OCI-LY1 (cell line): Measurements from ENCODE around the gene CBFA2T2.
A peak's percentile ranks its signal among the peaks of the same experiment; 100 is the strongest.

Source experiments
- H2AFZ ChIP-seq: fragments of 200-600 bp; sonication (generic), shearing (Covaris generic); 2 replicates; pipeline ENCODE4 v1.6.0; 2014; ENCODE audit warnings: antibody characterized with exemption, mild to moderate bottlenecking, low read length
- H3F3A ChIP-seq: fragments of 200-600 bp; sonication (generic), shearing (Covaris generic); 2 replicates; pipeline ENCODE4 v1.6.0; 2014; ENCODE audit warnings: mild to moderate bottlenecking, antibody characterized with exemption, low read length, moderate library complexity; ENCODE audit not compliant: insufficient read depth
- H3K27ac ChIP-seq: fragments of 200-600 bp; sonication (generic); 2 replicates; pipeline ENCODE4 v1.5.1; 2014; ENCODE audit warnings: low read length, mixed run types, mild to moderate bottlenecking, low read depth; ENCODE audit not compliant: poor library complexity, severe bottlenecking
- H3K27me3 ChIP-seq: fragments of 200-600 bp; sonication (generic); 2 replicates; pipeline ENCODE4 v1.6.0; 2014; ENCODE audit warnings: antibody characterized with exemption, mild to moderate bottlenecking, low read length, moderate library complexity; ENCODE audit not compliant: insufficient read depth
- H3K36me3 ChIP-seq: fragments of 200-600 bp; sonication (generic); 2 replicates; pipeline ENCODE4 v1.6.1; 2014; ENCODE audit warnings: mild to moderate bottlenecking, antibody characterized with exemption, low read length, moderate library complexity, mixed read lengths; ENCODE audit not compliant: insufficient read depth
- H3K4me1 ChIP-seq: fragments of 200-600 bp; sonication (generic); 2 replicates; pipeline ENCODE4 v1.5.1; 2014; ENCODE audit warnings: mild to moderate bottlenecking, low read length, moderate library complexity; ENCODE audit not compliant: insufficient read depth, severe bottlenecking
- H3K4me2 ChIP-seq: fragments of 200-600 bp; sonication (generic), shearing (Covaris generic); 2 replicates; pipeline ENCODE4 v1.6.1; 2014; ENCODE audit warnings: low read length
- H3K4me3 ChIP-seq: fragments of 200-600 bp; sonication (generic); 2 replicates; pipeline ENCODE4 v1.5.1; 2014; ENCODE audit warnings: low read length, low read depth, mild to moderate bottlenecking, mixed read lengths; ENCODE audit not compliant: poor library complexity, severe bottlenecking
- H3K79me2 ChIP-seq: fragments of 200-600 bp; shearing (Covaris generic); 2 replicates; pipeline ENCODE4 v1.6.1; 2016; ENCODE audit warnings: mixed run types, low read length, mixed read lengths; ENCODE audit not compliant: insufficient read depth
- H3K9ac ChIP-seq: fragments of 200-600 bp; sonication (generic), shearing (Covaris generic); 2 replicates; pipeline ENCODE4 v1.6.1; 2014; ENCODE audit warnings: mild to moderate bottlenecking, low read length, mixed read lengths
- H3K9me2 ChIP-seq: fragments of 200-600 bp; sonication (generic), shearing (Covaris generic); 2 replicates; pipeline ENCODE4 v1.6.1; 2014; ENCODE audit warnings: low read depth, mild to moderate bottlenecking, low read length, mixed read lengths
- H3K9me3 ChIP-seq: fragments of 200-600 bp; shearing (Covaris generic); 2 replicates; pipeline ENCODE4 v1.6.1; 2014; ENCODE audit warnings: low read length, mixed read lengths
- H4K20me1 ChIP-seq: fragments of 200-600 bp; sonication (generic), shearing (Covaris generic); 2 replicates; pipeline ENCODE4 v1.6.0; 2016; ENCODE audit warnings: mild to moderate bottlenecking, low read length; ENCODE audit not compliant: insufficient read depth
- CTCF ChIP-seq: fragments of 200-600 bp; sonication (generic), shearing (Covaris generic); IDR thresholded peaks from 2 replicates; pipeline ENCODE4 v1.5.1; 2017; ENCODE audit warnings: mild to moderate bottlenecking, antibody characterized with exemption, low read length, moderate library complexity, mixed read lengths
- EZH2 ChIP-seq: fragments of 200-600 bp; sonication (generic), shearing (Covaris generic); IDR thresholded peaks from 2 replicates; pipeline ENCODE4 v1.8.0; 2017; ENCODE audit warnings: borderline replicate concordance, mixed run types, mild to moderate bottlenecking, antibody characterized with exemption, low read length, moderate library complexity, mixed read lengths

The CBFA2T2 gene

GRCh38 chr20:33650111-33650752, 160.3 kb downstream of the CBFA2T2 start:
- Histone ChIP-seq H3K4me1 (peaks cover 30% of the 10 kb centered on the region), H3K27me3 (no peaks in the 10 kb centered on the region), H3K27ac (no peak overlapping the region), H4K20me1 (no peaks in the 10 kb centered on the region), H3K9me3 (no peaks in the 10 kb centered on the region), H3K9me2 (no peaks in the 10 kb centered on the region), H3K36me3 (peaks cover 6% of the 10 kb centered on the region; the same call in 1 of the 2 replicates), H3K4me2 (no peak overlapping the region), H3F3A (no peaks in the 10 kb centered on the region), H3K9ac (no peak overlapping the region), H3K79me2 (no peaks in the 10 kb centered on the region), H3K4me3 (no peak overlapping the region), H2AFZ (no peak overlapping the region)
- no peak for TF ChIP-seq CTCF
- TF ChIP-seq EZH2, result no peak

DNA sequence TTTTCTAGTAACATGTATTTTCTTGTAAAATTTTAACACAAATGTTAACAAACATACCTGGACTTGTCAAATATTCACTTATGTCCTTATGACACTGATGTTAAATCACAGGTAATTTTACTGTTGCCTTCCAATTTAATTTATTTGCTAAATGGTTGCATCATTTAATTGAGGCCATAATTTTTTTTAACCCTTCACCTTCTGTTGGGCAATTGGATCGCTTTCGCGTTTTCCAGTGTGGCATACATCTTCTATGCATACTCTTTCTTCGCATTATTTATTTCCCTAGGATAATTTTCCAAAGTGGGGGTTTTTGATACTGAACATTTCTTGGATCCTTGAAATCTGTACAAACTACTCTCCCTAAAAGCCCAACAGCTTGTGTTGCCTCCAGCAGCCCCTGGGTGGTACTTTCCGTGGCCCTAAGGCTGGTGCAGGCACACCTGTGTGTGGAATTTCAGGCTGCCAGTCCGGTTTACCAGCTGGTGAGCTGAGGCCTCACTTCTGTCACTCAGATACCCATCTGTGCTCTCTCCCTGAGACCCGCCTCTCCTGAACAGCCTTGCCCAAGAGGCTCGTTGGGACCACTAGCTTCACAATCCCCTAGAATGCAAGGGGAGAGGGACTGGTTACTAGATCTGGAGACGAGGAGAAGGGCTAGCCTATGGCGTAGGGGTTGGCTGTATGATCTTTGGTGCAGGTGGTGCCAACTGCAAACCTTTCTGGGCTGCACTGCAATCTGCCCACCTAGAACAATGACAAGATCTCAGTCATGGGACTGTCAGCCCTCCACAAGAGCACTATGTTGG, 161.1 kb downstream of the CBFA2T2 start:
- H3K4me2 ChIP-seq, result no peak overlapping the region
- no peaks in the 10 kb centered on the region for H3F3A ChIP-seq
- TF ChIP-seq CTCF (no peak), EZH2 (no peak)
- no peaks in the 10 kb centered on the region for H4K20me1 ChIP-seq
- no peaks in the 10 kb centered on the region for H3K9me3 ChIP-seq
- H3K4me3 ChIP-seq, result no peak overlapping the region
- H3K79me2 ChIP-seq, result no peaks in the 10 kb centered on the region
- H3K9ac ChIP-seq, result no peak overlapping the region
- no peak overlapping the region for H2AFZ ChIP-seq
- peak overlapping the region; percentile 12 for H3K27ac ChIP-seq
- peaks cover 30% of the 10 kb centered on the region for H3K4me1 ChIP-seq
- H3K27me3 ChIP-seq, result no peaks in the 10 kb centered on the region
- H3K9me2 ChIP-seq, result no peaks in the 10 kb centered on the region
- 0 out of 2 replicates have a peak, but pooled peaks cover 4% of the 10 kb centered on the region for H3K36me3 ChIP-seq

- H2AFZ ChIP-seq, result no peak overlapping the region
- no peak overlapping the region for H3K4me2 ChIP-seq
- H3K4me1 ChIP-seq, result peaks cover 30% of the 10 kb centered on the region
- no peaks in the 10 kb centered on the region for H3K9me3 ChIP-seq
- no peaks in the 10 kb centered on the region for H3K9me2 ChIP-seq
- TF ChIP-seq CTCF, result no peak
- no peak for TF ChIP-seq EZH2
- H3K79me2 ChIP-seq, result no peaks in the 10 kb centered on the region
- no peak overlapping the region for H3K9ac ChIP-seq
- H4K20me1 ChIP-seq, result no peaks in the 10 kb centered on the region
- no peaks in the 10 kb centered on the region for H3F3A ChIP-seq
- H3K4me3 ChIP-seq, result no peak overlapping the region
- H3K36me3 ChIP-seq, result peaks cover 11% of the 10 kb centered on the region
- H3K27ac ChIP-seq, result peak overlapping the region; percentile 12
- H3K27me3 ChIP-seq, result no peaks in the 10 kb centered on the region
Observed at GRCh38 chr20:33651562-33652048, 161.7 kb downstream of the CBFA2T2 start.
